MM.1S (cell line): Measurements from ENCODE around the gene SCLY.

Experiments
- DNase-seq: peaks from one replicate; pipeline ENCODE4 v3.0.0-alpha.2; 2015
- H2AFZ ChIP-seq: fragments of 300-600 bp; sonication (generic); 2 replicates; pipeline ENCODE4 v1.6.0; 2016; ENCODE audit warnings: antibody characterized with exemption, low read length
- H3F3A ChIP-seq: fragments of 300-600 bp; sonication (generic); 2 replicates; pipeline ENCODE4 v1.6.1; 2016; ENCODE audit warnings: mild to moderate bottlenecking, antibody characterized with exemption, low read length, moderate library complexity, mixed read lengths; ENCODE audit not compliant: insufficient read depth
- H3K27ac ChIP-seq: fragments of 300-600 bp; sonication (generic); 2 replicates; pipeline ENCODE4 v1.5.1; 2016; ENCODE audit warnings: mild to moderate bottlenecking, low read length
- H3K27me3 ChIP-seq: fragments of 300-600 bp; sonication (generic); replicated peaks from 2 replicates; pipeline ENCODE4 v1.6.0; 2016; ENCODE audit warnings: low read length; ENCODE audit not compliant: insufficient read depth
- H3K36me3 ChIP-seq: fragments of 300-600 bp; sonication (generic); replicated peaks from 2 replicates; pipeline ENCODE4 v1.6.1; 2016; ENCODE audit warnings: mild to moderate bottlenecking, low read length, mixed read lengths; ENCODE audit not compliant: insufficient read depth
- H3K4me1 ChIP-seq: fragments of 300-600 bp; sonication (generic); 2 replicates; pipeline ENCODE4 v1.6.1; 2016; ENCODE audit warnings: low read length, mixed read lengths
- H3K4me2 ChIP-seq: fragments of 300-600 bp; sonication (generic); 2 replicates; pipeline ENCODE4 v1.6.0; 2016; ENCODE audit warnings: low read depth, low read length
- H3K4me3 ChIP-seq: fragments of 300-600 bp; sonication (generic); 2 replicates; pipeline ENCODE4 v1.5.1; 2016; ENCODE audit warnings: low read length, mixed read lengths
- H3K79me2 ChIP-seq: fragments of 300-600 bp; sonication (generic); 2 replicates; pipeline ENCODE4 v1.6.1; 2016; ENCODE audit warnings: mixed run types, low read length, mixed read lengths
- H3K9ac ChIP-seq: fragments of 300-600 bp; sonication (generic); 2 replicates; pipeline ENCODE4 v1.6.1; 2016; ENCODE audit warnings: low read length, mixed read lengths
- H3K9me2 ChIP-seq: fragments of 300-600 bp; sonication (generic); replicated peaks from 2 replicates; pipeline ENCODE4 v1.6.1; 2016; ENCODE audit warnings: mild to moderate bottlenecking, low read length, mixed read lengths; ENCODE audit not compliant: insufficient read depth
- H3K9me3 ChIP-seq: fragments of 300-600 bp; sonication (generic); replicated peaks from 2 replicates; pipeline ENCODE4 v1.6.1; 2016; ENCODE audit warnings: mild to moderate bottlenecking, low read length, mixed read lengths; ENCODE audit not compliant: insufficient read depth
- H4K20me1 ChIP-seq: fragments of 300-600 bp; sonication (generic); 2 replicates; pipeline ENCODE4 v1.6.1; 2016; ENCODE audit warnings: mild to moderate bottlenecking, low read length, moderate library complexity, mixed read lengths; ENCODE audit not compliant: insufficient read depth
- EZH2 ChIP-seq: fragments of 300-600 bp; sonication (generic); optimal IDR thresholded peaks from 2 replicates; pipeline ENCODE3; 2017; ENCODE audit warnings: low read depth, mild to moderate bottlenecking, antibody characterized with exemption, low read length, mixed read lengths
- EZH2phosphoT487 ChIP-seq: fragments of 300-600 bp; sonication (generic); IDR thresholded peaks from 2 replicates; pipeline ENCODE4 v1.6.1; 2018; ENCODE audit warnings: antibody characterized with exemption, low read length
- TF ChIP-seq, protein P1 (sequence below): fragments of 300-600 bp; sonication (generic); IDR thresholded peaks from 2 replicates; pipeline ENCODE4 v1.5.1; 2016; ENCODE audit warnings: antibody characterized with exemption, low read length, mixed read lengths

The SCLY gene

DNA sequence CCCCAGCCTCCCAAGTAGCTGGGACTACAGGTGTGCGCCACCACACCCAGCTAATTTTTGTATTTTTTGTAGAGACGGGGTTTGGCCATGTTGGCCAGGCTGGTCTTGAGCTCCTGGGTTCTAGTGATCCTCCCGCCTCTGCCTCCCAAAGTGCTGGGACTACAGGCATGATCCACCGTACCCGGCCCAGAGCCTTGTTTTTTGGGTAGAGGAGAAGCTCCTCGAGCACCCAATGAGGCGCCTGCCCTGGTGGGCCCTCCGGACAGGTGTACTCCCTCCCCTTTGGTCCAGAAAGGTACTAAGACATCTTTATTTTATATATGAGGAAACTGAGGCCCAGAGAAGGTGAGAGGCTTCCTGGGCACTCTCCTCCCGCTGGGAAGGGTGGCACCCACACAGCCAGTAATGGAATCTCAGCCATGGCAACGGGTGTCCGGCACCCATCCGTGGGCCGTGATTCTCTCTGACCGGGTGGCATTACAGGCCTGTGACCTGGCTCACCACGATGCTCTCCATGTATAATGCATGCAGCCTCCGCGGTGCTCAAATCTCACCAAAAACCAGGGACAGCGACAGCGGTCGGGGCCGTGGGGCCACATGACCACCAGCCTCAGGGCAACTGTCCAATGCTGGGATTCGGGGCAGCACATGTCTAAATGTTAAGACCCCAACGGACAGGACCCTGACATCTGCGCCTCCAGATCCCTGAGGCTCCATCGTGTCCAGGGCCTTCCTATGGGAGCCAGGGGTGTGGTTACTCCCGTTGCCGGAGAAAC, 60.9 kb downstream of the SCLY start:
- Histone ChIP-seq H3K27me3 (no peaks in the 10 kb centered on the region; the same call in 1 of the 2 replicates), H4K20me1 (no peaks in the 10 kb centered on the region), H3K79me2 (no peaks in the 10 kb centered on the region), H3K9me3 (no peaks in the 10 kb centered on the region), H3K9ac (no peak overlapping the region), H3K27ac (no peak overlapping the region), H3K9me2 (no peaks in the 10 kb centered on the region), H2AFZ (no peak overlapping the region), H3K4me3 (no peak overlapping the region), H3F3A (no peaks in the 10 kb centered on the region), H3K4me2 (no peak overlapping the region), H3K4me1 (no peaks in the 10 kb centered on the region), H3K36me3 (no peaks in the 10 kb centered on the region)
- DNase-seq, result no peak
- TF ChIP-seq, protein P1, sequence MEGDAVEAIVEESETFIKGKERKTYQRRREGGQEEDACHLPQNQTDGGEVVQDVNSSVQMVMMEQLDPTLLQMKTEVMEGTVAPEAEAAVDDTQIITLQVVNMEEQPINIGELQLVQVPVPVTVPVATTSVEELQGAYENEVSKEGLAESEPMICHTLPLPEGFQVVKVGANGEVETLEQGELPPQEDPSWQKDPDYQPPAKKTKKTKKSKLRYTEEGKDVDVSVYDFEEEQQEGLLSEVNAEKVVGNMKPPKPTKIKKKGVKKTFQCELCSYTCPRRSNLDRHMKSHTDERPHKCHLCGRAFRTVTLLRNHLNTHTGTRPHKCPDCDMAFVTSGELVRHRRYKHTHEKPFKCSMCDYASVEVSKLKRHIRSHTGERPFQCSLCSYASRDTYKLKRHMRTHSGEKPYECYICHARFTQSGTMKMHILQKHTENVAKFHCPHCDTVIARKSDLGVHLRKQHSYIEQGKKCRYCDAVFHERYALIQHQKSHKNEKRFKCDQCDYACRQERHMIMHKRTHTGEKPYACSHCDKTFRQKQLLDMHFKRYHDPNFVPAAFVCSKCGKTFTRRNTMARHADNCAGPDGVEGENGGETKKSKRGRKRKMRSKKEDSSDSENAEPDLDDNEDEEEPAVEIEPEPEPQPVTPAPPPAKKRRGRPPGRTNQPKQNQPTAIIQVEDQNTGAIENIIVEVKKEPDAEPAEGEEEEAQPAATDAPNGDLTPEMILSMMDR, result no peak
- TF ChIP-seq EZH2 (no peak), EZH2phosphoT487 (no peak)

DNA sequence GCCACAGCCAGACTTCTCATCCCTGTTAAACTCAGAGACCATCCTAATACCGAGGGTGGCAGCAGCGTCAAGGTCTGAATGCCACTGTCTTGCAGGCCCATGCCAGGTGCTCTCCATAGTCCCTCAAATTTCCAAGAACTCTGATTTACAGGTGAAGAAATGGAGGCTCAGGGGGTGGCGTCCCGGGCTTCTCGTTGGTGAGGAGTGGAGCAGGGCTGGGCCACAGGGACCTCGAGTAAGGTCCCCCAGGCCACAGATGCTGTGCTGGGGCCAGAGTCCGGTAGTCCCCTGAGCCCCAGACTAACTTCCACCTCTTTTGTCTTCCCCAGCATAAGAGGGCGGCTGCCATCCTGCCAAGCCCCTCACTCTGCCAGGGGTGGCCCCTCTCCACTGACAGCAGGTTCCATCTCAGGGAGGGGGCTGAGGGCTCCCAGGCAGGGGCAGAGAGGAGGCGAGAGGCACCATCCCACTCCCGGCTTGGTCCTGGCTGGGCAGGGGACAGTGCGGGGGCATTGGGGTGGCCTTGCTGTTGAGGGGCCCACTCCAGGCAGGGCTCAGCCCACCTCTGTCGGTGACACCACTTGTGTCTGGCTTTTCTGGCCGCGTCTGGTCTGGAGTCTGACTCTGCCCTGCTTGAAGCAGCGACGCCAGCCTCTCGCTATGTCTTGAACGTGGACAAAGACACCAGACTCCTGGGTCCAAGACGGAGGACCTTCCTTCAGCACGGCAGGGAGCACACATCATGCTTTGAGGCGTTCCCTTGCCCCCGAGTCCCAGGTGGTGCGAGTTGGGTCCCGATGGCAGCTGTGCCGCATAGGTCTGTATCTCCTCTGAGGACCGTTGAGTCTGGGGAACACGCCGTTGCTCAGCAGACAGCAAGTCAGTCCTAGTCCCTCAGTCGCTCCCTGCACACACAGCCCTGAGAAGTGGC, 61.8 kb downstream of the SCLY start:
- no peak for DNase-seq
- Histone ChIP-seq H3K9me2 (no peaks in the 10 kb centered on the region), H3K27ac (no peak overlapping the region), H3F3A (no peaks in the 10 kb centered on the region), H3K9me3 (no peaks in the 10 kb centered on the region), H4K20me1 (no peaks in the 10 kb centered on the region), H3K36me3 (no peaks in the 10 kb centered on the region), H3K4me1 (no peaks in the 10 kb centered on the region), H3K27me3 (no peaks in the 10 kb centered on the region; the same call in 1 of the 2 replicates), H3K4me2 (no peak overlapping the region), H3K4me3 (no peak overlapping the region), H3K9ac (no peak overlapping the region), H3K79me2 (no peaks in the 10 kb centered on the region), H2AFZ (no peak overlapping the region)
- TF ChIP-seq EZH2, result no peak
- TF ChIP-seq EZH2phosphoT487, result no peak
- TF ChIP-seq, protein P1, result no peak

DNA sequence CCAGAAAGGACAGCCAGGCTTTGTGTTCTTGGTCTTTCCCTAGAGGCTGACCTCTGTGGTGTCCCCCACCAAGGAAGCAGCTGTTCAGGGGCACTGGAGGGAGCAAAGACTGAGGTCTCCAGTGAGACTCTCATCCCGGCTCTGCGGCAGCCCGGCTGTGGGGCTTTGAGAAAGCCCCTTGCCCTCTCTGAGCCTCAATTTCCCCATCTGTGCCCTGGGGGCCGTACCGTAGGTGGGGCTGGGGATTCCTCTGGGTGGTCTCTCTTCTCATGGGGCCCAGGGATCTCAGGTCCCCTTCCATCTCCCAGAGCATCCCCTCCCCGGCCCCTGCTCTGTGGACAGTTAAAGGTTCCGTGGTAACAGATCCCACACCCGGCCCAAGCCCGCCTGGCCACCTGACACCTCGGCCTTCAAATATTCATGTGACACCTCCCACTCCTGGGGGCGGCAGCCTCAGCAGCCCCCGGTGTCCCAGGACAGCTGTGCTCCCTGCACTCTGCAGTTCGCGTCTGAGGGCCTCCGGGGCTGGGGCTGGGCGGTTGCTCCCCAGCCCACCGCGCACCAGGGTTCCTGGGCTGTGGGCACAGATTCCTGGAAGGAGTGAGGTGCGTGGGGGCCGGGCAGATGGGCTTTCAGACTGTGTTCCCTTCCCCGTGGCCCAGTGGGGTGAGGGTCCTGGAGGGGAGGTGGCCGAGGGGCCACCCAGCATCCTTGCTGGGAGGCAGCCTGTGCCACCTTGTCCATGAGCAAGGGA, 62.6 kb downstream of the SCLY start:
- Histone ChIP-seq H3K9ac (no peak overlapping the region), H3K4me3 (no peak overlapping the region), H3K27me3 (no peaks in the 10 kb centered on the region; the same call in 1 of the 2 replicates), H3K9me2 (no peaks in the 10 kb centered on the region), H3K79me2 (no peaks in the 10 kb centered on the region), H3F3A (no peaks in the 10 kb centered on the region), H3K4me1 (no peaks in the 10 kb centered on the region), H3K36me3 (no peaks in the 10 kb centered on the region), H3K9me3 (no peaks in the 10 kb centered on the region), H3K27ac (no peak overlapping the region), H4K20me1 (no peaks in the 10 kb centered on the region), H2AFZ (no peak overlapping the region), H3K4me2 (no peak overlapping the region)
- TF ChIP-seq EZH2 (no peak), EZH2phosphoT487 (no peak)
- DNase-seq, result no peak
